ENCODE measurements around the gene MORN5.
"Not testable (repeated sequence)": the region's sequence is repeated elsewhere in the genome, so short reads cannot be mapped to it uniquely, and the experiment has no call there.

The MORN5 gene

GRCh38 chr9:122159026-122159924 is at the start of gene MORN5, which contains the start of gene NDUFA8:
TSS of gene MORN5 (plus strand) at chr9:122159908. CDS start at chr9:122159973, 65 bp downstream.
TSS of gene NDUFA8 (minus strand) at chr9:122159779. CDS start at chr9:122159677, 102 bp downstream.
- peak; percentile 11 for DNase-seq

- DNase-seq = no peak
Measured at GRCh38 chr9:122110100-122110833, 49.4 kb upstream of the MORN5 start.

GRCh38 chr9:122111413-122112085 is 48.2 kb upstream of the MORN5 start:
- DNase-seq = no peak

- DNase-seq = no peak
Measured at GRCh38 chr9:122112238-122112637, 47.5 kb upstream of the MORN5 start.

- DNase-seq = no peak
Measured at GRCh38 chr9:122113574-122113973, 46.1 kb upstream of the MORN5 start.

GRCh38 chr9:122115176-122116035 is 44.3 kb upstream of the MORN5 start:
- no peak for DNase-seq

- DNase-seq = no peak
Measured at GRCh38 chr9:122116040-122116439, 43.7 kb upstream of the MORN5 start.

GRCh38 chr9:122116448-122117173 is 43.1 kb upstream of the MORN5 start:
- DNase-seq = no peak

GRCh38 chr9:122117241-122117640 is 42.5 kb upstream of the MORN5 start:
- not testable (repeated sequence) for DNase-seq

- no peak for DNase-seq
Measured at GRCh38 chr9:122118343-122119165, 41.2 kb upstream of the MORN5 start.

- DNase-seq = no peak
Measured at GRCh38 chr9:122119166-122119521, 40.6 kb upstream of the MORN5 start.

- DNase-seq = no peak
Measured at GRCh38 chr9:122119721-122120120, 40.0 kb upstream of the MORN5 start.

- DNase-seq = no peak
Measured at GRCh38 chr9:122120316-122121071, 39.2 kb upstream of the MORN5 start.

- DNase-seq = no peak
Measured at GRCh38 chr9:122121391-122121790, 38.3 kb upstream of the MORN5 start.

GRCh38 chr9:122121931-122122330 is 37.8 kb upstream of the MORN5 start:
- no peak for DNase-seq

- DNase-seq = no peak
Measured at GRCh38 chr9:122122468-122122867, 37.2 kb upstream of the MORN5 start.

GRCh38 chr9:122122903-122123632 is 36.6 kb upstream of the MORN5 start:
- no peak for DNase-seq

- DNase-seq = no peak
Measured at GRCh38 chr9:122124048-122124447, 35.7 kb upstream of the MORN5 start.

- DNase-seq = no peak
Measured at GRCh38 chr9:122124528-122124927, 35.2 kb upstream of the MORN5 start.

All from NCI-H187 treated with DMSO at 0.1 percent for 48 hours (cell line).